Hepatic stellate cell (primary cell): ENCODE results near the gene IER3IP1.
"Not testable (repeated sequence)": the region's sequence is repeated elsewhere in the genome, so short reads cannot be mapped to it uniquely, and the experiment has no call there.

ENCODE experiments used
- DNase-seq: peaks from one replicate; pipeline ENCODE4 v3.0.0; 2011; ENCODE audit warnings: low spot score

The IER3IP1 gene

GRCh38 chr18:47158404-47158803 is 17.8 kb downstream of the IER3IP1 start:
- not testable (repeated sequence) for DNase-seq

GRCh38 chr18:47151439-47151838 is 24.7 kb downstream of the IER3IP1 start:
- no peak for DNase-seq

- DNase-seq = peak; percentile 5
Measured at GRCh38 chr18:47150824-47151366, 25.3 kb downstream of the IER3IP1 start.

GRCh38 chr18:47150029-47150823 is 25.9 kb downstream of the IER3IP1 start, which contains the start of gene HDHD2:
HDHD2 (minus strand) TSS chr18:47150500; CDS start chr18:47136439, 14,061 bp downstream.
- peak; percentile 84 for DNase-seq

- DNase-seq = peak; percentile 6
Measured at GRCh38 chr18:47149457-47150028, 26.6 kb downstream of the IER3IP1 start.

GRCh38 chr18:47146206-47146605 is 30.0 kb downstream of the IER3IP1 start:
- no peak for DNase-seq

- DNase-seq = no peak
Measured at GRCh38 chr18:47143899-47144485, 32.2 kb downstream of the IER3IP1 start.

- DNase-seq = no peak
Measured at GRCh38 chr18:47143153-47143552, 33.0 kb downstream of the IER3IP1 start.

- DNase-seq = no peak
Measured at GRCh38 chr18:47141289-47141688, 34.9 kb downstream of the IER3IP1 start.

GRCh38 chr18:47121146-47121545 is 55.0 kb downstream of the IER3IP1 start:
- DNase-seq = no peak

- DNase-seq = no peak
Measured at GRCh38 chr18:47120428-47120827, 55.7 kb downstream of the IER3IP1 start.

- no peak for DNase-seq
Measured at GRCh38 chr18:47118981-47119380, 57.2 kb downstream of the IER3IP1 start.

- no peak for DNase-seq
Measured at GRCh38 chr18:47115205-47115604, 61.0 kb downstream of the IER3IP1 start.

GRCh38 chr18:47113796-47114540 is 62.2 kb downstream of the IER3IP1 start:
- DNase-seq = no peak

- DNase-seq = no peak
Measured at GRCh38 chr18:47110492-47111274, 65.5 kb downstream of the IER3IP1 start.

- DNase-seq = no peak
Measured at GRCh38 chr18:47109720-47110119, 66.4 kb downstream of the IER3IP1 start.

GRCh38 chr18:47108998-47109405 is 67.2 kb downstream of the IER3IP1 start:
- DNase-seq = no peak

GRCh38 chr18:47108373-47108772 is 67.8 kb downstream of the IER3IP1 start:
- DNase-seq = no peak
